GM21786 (cell line): Measurements from ENCODE around the gene CHRND.

Experiments used
- ATAC-seq: cut with Tn5 transposase; IDR thresholded peaks from one replicate; pipeline ENCODE4 v1.9.1; 2021; ENCODE audit not compliant: unreplicated experiment

CHRND gene

GRCh38 chr2:232487385-232488096 lies 38.4 kb upstream of the CHRND start, which contains the start of gene ECEL1:
TSS of gene ECEL1 (minus strand) at chr2:232487834. CDS start at chr2:232486653, 1,181 bp downstream.
- ATAC-seq, result no peak

GRCh38 chr2:232488097-232488711 lies 37.8 kb upstream of the CHRND start:
- no peak for ATAC-seq

DNA sequence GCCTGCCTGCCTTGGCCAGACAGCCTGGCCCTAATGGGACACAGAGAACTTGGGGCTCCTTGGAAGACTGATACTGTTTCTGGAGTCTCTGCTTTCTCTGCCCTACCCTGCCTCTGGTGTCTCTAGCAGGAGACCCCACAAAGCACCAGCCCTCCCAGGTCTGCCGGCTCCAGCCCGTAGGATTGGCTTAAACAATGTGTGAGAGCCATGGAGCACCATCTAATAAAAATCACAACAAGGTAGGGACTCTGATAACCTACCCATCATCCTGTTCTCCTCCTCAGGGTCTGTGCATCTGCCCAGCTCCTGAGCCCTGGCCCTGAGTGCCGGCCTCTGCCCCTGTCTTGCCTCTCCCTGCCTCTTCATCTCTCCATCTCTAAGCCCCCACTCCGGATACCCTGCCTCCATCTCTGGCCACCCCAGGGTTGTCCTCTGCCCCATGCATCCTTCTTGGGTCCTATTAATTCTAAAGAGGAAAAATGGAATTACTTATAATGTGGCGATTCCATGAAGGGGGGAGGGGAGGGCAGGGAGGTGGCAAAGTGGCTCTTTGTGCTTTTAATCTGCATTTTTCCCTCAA lies 37.1 kb upstream of the CHRND start:
- no peak for ATAC-seq

DNA sequence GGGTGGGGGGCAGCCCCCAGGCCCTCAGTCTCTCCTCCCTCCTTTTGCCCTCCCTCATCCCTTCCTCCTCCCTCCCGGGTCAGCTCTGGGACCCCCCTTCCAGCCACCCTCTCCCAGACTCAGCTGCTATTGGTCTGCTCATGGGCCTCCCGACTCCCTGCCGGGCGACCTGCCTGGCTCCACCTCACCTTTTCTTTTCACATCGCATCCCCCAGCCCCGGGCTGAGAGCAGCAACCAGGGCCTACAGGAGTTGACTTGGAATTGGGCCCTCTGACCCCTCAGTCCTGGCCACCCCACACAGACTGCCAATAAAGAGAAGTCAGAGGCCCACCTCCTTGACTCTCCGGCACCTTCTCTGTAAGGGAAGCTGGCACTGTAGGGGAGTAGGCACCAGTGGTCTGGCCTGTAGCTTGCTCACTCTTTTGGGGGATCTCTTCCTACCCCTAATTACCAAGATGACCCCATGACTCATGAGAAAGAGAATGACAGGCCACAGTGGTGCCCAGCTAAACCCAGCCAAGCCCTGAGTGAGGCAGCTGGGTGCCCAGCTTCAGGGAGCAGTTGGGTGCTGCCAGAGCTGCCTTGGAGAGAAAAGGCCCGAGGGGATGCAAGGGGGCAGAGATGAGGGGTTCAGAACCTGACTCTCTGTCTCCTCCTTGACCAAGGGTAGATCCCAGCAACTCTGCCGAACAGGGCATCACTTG lies 36.3 kb upstream of the CHRND start:
- ATAC-seq, result no peak

DNA sequence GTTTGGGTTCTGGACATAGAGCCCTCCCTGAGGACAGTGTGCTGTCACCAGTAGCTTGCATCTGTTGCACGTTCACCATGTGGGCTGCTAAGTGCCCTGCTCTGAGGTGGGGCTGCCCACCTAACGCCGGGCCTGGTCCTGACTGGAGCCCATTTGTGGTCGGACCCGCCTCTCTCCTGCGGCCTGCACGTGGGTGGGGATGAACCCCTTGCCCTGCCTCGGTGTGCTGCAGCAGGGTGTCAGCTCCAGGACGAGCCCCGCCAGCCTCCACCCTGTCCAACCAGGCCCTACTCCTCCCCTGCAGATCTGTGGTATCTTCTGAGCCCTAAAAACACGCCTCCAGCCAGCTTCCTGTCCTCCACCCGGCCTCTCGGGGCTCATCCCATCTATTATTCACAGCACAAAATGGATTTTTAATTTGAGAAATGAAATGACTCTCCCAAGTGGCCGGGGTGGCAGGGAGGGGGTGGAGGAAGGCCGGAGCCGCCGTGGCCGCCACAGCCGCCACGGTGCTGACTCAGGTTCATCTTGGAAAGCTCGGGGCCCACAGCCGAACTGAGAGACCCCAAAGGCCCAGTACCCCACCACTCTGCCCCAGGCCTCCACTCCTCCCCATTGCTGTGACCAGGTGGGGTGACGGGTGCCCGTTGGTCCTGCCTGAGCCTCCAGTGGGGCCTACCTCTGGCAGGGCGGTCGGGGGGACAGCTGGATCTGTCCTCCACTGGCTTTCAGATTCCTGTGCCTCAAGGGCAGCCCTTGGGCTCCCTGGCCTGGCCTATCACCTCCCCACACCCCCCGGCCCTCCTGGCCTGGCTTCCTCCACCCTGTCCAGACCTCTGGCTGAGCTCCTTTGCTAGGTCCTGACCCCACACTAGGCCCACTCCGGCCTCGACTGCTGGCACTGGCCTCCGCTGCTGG lies 35.5 kb upstream of the CHRND start:
- ATAC-seq, result no peak

- no peak for ATAC-seq
These were observed 34.7 kb upstream of the CHRND start for GRCh38 chr2:232491139-232491780.

- no peak for ATAC-seq
These were observed 33.6 kb upstream of the CHRND start for GRCh38 chr2:232492236-232492848.

GRCh38 chr2:232492963-232493700 lies 32.8 kb upstream of the CHRND start:
- no peak for ATAC-seq

DNA sequence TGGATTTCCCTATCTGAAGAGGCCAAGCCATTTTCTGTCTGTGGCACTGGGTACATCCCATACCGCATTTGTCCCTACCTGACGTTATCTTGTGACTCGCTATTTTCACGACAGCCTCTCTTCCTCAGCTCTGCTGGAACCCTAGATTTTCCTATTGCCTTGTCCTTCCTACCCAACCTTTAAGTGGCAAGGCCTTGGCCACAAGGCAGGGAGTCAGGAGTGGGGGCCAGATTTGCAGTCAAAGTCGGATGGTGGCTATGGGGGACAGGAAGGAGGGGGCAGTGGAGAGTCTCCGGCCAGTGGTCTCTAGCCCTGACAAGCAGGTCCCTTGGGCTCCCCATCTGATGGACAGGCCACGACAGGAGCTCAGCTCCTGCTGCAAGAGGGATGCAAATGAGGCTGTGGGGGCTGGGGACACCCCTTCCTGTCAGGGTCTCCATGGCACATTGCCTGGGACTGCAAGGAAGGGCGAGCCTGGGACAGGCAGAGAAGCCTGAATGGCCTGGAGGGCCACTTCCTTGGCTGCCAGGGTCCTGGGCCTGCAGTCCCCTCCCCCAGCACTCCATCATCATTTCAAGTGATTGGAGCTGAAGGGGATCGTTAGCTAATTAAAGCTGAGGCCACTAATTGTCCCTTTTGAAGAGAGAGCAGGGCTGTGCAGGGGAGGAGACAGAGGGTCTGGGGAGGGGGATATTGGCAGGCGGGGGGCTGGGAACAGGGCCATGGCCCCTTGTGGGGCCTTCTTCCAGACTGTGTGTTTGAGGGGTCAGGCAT lies 32.1 kb upstream of the CHRND start:
- no peak for ATAC-seq

- no peak for ATAC-seq
These were observed 31.4 kb upstream of the CHRND start for GRCh38 chr2:232494542-232494941.

- no peak for ATAC-seq
These were observed 30.7 kb upstream of the CHRND start for GRCh38 chr2:232495292-232495691.

DNA sequence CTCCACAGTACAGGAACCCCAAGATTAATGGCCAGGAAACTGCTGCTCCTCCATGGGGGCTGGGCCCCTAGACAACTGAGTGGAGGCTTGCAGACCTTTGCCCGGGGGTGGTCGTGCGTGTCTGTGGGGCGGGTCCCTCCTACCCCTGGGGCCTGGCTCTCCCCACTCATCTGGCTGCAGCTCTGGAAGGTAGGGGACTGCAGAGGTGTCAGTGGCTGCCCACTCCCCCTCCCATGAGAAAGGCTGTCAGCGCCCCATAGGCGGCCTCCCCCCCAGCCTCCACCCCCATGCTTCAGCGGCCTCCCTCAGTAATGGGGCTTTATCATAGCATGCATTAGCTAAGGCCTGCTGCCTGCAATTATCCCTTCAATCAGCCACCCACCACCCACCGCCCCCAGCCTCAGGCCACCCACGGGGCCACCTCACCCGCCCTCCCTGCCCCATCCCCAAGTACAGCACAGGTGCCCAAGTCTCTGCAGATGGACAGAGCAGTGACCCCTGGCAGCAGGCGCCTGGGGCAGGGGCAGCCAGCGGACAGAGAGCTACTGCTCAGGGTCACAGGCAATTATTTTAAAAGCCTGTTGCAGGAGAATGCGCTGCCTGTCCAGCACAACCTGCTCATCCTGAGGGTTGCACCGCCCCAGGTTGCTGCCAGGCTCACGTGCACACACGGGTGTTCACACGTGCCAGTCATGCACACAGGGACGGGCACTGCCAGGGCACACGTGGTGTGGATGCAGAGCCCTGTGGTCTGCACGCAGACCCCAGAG lies 29.3 kb upstream of the CHRND start:
- no peak for ATAC-seq

DNA sequence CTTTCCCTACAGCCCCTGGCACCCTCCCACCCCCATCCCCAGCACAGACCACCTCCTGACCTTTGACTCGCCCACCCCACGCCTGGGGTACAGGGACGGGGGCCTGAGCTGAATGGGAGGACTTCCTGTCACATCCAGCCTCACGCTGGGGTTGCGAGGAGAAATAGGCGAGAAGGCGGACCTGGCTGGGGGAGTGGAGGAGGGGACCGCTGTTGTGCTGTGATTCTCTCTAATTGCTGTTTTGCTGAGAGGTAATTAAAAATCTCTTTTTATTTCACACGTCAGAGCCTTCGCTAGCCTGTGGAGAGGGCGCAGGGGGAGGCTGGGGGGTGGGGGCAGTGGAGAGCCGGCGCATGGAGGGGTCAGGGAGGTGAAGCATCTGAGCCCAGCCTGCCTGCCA lies 28.6 kb upstream of the CHRND start:
- no peak for ATAC-seq

DNA sequence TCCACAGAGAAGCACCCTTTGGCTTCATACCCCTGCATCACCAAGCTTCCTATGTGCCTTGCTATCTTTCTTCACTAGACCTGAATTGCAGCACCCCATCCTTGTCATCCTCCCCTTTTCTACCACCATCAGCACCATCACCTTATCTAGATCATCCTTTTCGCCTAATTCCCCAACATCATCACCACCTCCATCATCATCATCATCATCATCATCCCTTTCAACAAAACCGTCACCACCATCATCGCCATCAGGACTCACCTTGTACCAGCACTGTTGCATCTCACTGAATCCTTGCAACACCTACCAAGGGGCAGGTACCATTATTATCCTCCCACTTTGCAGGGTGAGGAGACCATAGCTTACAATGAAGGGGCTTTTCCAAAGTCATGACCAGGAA lies 27.5 kb upstream of the CHRND start:
- ATAC-seq, result no peak

GRCh38 chr2:232501331-232501771 lies 24.6 kb upstream of the CHRND start:
- ATAC-seq, result no peak

DNA sequence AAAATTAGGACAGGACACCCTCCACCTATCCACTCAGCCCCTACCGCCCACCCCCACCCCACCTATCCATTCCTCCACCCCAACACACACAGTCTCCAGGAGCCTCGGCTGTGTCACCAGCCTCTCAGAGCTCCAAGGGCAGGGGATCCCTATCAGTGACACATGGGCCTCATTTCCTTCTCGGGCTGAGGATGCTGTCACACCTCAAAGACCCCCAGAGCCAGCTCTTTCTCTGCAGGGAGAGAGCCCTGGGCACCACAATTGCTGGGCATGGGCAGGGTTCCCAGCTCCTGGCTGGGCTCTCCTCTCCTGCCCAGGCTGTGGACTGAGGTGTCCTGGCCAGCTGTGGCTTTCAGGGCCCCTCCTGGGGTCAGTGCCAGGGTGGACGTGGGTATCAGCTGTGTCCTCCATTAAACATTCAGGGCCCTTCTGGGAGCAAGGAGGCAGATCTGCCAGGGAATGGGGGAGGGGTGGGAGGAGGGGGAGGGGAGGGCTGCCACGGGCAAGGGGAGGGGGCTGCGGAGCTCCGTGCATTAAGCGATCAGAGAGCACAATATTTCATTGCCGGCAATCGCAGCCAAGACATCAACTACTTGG lies 24.1 kb upstream of the CHRND start:
- ATAC-seq, result no peak

- ATAC-seq, result no peak
These were observed 23.4 kb upstream of the CHRND start for GRCh38 chr2:232502511-232502910.
